SK-N-SH (cell line): ENCODE data around the gene RASL11B.

Source experiments
- EP300 ChIP-seq, 2 experiments: IDR thresholded peaks; 2 replicates each; pipeline versions ENCODE4 v1.4.0 to v1.6.1; 2012; ENCODE audit warnings: borderline replicate concordance in 1 of 2, low read depth in 1 of 2, low read length in 1 of 2
- FOXM1 ChIP-seq: IDR thresholded peaks from 2 replicates; pipeline ENCODE4 v1.4.0; 2012; ENCODE audit warnings: low read depth, mild to moderate bottlenecking
- GABPA ChIP-seq: IDR thresholded peaks from 2 replicates; pipeline ENCODE4 v1.4.0; 2012; ENCODE audit warnings: low read depth, mild to moderate bottlenecking
- POLR2AphosphoS5 ChIP-seq: IDR thresholded peaks from 2 replicates; pipeline ENCODE4 v1.6.1; 2012; ENCODE audit warnings: low read depth, low read length
- RAD21 ChIP-seq: IDR thresholded peaks from 2 replicates; pipeline ENCODE4 v1.6.1; 2012; ENCODE audit warnings: mild to moderate bottlenecking, low read length
- RCOR1 ChIP-seq: fragments of 150-350 bp; IDR thresholded peaks from 2 replicates; pipeline ENCODE4 v1.6.1; 2017; ENCODE audit warnings: antibody characterized with exemption, low read length
- RFX5 ChIP-seq: IDR thresholded peaks from 2 replicates; pipeline ENCODE4 v1.6.1; 2012; ENCODE audit warnings: mild to moderate bottlenecking, improper control_type of control experiment, low read length
- TCF12 ChIP-seq: IDR thresholded peaks from 2 replicates; pipeline ENCODE4 v1.4.0; 2012
- YY1 ChIP-seq: IDR thresholded peaks from 2 replicates; pipeline ENCODE4 v1.4.0; 2012; ENCODE audit warnings: low read depth, mild to moderate bottlenecking
- TF ChIP-seq, protein P1 (sequence below): fragments of 200-600 bp; sonication (generic); IDR thresholded peaks from 2 replicates; pipeline ENCODE4 v1.6.1; 2017; ENCODE audit warnings: antibody characterized with exemption, mild to moderate bottlenecking, moderate library complexity
- TF ChIP-seq, protein P2 (sequence below): fragments of 150-350 bp; IDR thresholded peaks from 2 replicates; pipeline ENCODE4 v1.6.1; 2016; ENCODE audit warnings: mild to moderate bottlenecking, low read depth, low read length
- TF ChIP-seq, protein P3 (sequence below): IDR thresholded peaks from 2 replicates; pipeline ENCODE4 v1.4.0; 2012; ENCODE audit warnings: low read depth
- TF ChIP-seq, protein P4 (sequence below): IDR thresholded peaks from 2 replicates; pipeline ENCODE4 v1.6.1; 2012; ENCODE audit warnings: mild to moderate bottlenecking, low read depth, low read length, moderate library complexity
- TF ChIP-seq, protein P5 (sequence below): fragments of 150-350 bp; IDR thresholded peaks from 2 replicates; pipeline ENCODE4 v1.6.1; 2017; ENCODE audit warnings: antibody characterized with exemption, low read length, low read depth, borderline replicate concordance

DNA sequence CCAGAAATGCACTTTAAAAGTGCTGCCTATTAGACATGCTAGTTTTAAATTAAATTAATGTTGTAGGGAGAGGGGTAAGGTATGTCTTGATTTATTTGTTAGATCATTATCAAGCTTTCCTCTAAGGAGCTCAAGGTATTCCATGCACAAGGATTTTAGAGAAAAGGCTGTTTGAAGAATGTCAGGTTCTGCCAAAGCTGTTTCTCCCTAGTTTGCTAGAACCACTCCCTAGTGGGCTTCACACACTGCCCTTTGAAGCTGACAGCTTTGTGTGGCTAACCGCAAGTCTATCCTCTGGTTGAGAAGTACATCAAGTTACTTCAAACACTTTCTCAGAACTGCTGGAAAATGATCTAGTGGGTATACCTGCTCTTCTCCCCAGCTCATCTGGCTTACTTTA, 32.3 kb downstream of the RASL11B start:
- TF ChIP-seq, protein P1, sequence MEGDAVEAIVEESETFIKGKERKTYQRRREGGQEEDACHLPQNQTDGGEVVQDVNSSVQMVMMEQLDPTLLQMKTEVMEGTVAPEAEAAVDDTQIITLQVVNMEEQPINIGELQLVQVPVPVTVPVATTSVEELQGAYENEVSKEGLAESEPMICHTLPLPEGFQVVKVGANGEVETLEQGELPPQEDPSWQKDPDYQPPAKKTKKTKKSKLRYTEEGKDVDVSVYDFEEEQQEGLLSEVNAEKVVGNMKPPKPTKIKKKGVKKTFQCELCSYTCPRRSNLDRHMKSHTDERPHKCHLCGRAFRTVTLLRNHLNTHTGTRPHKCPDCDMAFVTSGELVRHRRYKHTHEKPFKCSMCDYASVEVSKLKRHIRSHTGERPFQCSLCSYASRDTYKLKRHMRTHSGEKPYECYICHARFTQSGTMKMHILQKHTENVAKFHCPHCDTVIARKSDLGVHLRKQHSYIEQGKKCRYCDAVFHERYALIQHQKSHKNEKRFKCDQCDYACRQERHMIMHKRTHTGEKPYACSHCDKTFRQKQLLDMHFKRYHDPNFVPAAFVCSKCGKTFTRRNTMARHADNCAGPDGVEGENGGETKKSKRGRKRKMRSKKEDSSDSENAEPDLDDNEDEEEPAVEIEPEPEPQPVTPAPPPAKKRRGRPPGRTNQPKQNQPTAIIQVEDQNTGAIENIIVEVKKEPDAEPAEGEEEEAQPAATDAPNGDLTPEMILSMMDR, result no peak
- TF ChIP-seq, protein P2, sequence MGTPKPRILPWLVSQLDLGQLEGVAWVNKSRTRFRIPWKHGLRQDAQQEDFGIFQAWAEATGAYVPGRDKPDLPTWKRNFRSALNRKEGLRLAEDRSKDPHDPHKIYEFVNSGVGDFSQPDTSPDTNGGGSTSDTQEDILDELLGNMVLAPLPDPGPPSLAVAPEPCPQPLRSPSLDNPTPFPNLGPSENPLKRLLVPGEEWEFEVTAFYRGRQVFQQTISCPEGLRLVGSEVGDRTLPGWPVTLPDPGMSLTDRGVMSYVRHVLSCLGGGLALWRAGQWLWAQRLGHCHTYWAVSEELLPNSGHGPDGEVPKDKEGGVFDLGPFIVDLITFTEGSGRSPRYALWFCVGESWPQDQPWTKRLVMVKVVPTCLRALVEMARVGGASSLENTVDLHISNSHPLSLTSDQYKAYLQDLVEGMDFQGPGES, result no peak
- TF ChIP-seq, protein P3, sequence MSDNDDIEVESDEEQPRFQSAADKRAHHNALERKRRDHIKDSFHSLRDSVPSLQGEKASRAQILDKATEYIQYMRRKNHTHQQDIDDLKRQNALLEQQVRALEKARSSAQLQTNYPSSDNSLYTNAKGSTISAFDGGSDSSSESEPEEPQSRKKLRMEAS, result no peak
- TF ChIP-seq, protein P4, sequence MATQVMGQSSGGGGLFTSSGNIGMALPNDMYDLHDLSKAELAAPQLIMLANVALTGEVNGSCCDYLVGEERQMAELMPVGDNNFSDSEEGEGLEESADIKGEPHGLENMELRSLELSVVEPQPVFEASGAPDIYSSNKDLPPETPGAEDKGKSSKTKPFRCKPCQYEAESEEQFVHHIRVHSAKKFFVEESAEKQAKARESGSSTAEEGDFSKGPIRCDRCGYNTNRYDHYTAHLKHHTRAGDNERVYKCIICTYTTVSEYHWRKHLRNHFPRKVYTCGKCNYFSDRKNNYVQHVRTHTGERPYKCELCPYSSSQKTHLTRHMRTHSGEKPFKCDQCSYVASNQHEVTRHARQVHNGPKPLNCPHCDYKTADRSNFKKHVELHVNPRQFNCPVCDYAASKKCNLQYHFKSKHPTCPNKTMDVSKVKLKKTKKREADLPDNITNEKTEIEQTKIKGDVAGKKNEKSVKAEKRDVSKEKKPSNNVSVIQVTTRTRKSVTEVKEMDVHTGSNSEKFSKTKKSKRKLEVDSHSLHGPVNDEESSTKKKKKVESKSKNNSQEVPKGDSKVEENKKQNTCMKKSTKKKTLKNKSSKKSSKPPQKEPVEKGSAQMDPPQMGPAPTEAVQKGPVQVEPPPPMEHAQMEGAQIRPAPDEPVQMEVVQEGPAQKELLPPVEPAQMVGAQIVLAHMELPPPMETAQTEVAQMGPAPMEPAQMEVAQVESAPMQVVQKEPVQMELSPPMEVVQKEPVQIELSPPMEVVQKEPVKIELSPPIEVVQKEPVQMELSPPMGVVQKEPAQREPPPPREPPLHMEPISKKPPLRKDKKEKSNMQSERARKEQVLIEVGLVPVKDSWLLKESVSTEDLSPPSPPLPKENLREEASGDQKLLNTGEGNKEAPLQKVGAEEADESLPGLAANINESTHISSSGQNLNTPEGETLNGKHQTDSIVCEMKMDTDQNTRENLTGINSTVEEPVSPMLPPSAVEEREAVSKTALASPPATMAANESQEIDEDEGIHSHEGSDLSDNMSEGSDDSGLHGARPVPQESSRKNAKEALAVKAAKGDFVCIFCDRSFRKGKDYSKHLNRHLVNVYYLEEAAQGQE, result no peak
- TF ChIP-seq RAD21 (no peak), TCF12 (peak; percentile 47; the same call in 1 of the 2 replicates), FOXM1 (0 out of 2 replicates have a peak, but pooled peaks have one; percentile 20), RCOR1 (no peak), GABPA (no peak), EP300 (IDR thresholded peaks at IDR 0.05; ENCODE audit: borderline replicate concordance in 1 of 2, low read depth in 1 of 2, low read length in 1 of 2) (peak in 1 of 2 experiments; percentile 51; a peak in 1 of 4 replicates), YY1 (no peak), RFX5 (no peak), POLR2AphosphoS5 (peak; percentile 36; the same call in 1 of the 2 replicates)
- TF ChIP-seq, protein P5, sequence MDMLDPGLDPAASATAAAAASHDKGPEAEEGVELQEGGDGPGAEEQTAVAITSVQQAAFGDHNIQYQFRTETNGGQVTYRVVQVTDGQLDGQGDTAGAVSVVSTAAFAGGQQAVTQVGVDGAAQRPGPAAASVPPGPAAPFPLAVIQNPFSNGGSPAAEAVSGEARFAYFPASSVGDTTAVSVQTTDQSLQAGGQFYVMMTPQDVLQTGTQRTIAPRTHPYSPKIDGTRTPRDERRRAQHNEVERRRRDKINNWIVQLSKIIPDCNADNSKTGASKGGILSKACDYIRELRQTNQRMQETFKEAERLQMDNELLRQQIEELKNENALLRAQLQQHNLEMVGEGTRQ, result no peak
